ENCODE results near the gene FNDC10. TPM values are rescaled to one million over a fixed set of nuclear protein-coding genes. Genes with fewer than 3 reads are reported as not detected.
A peak's percentile ranks its signal among the peaks of the same experiment; 100 is the strongest.

Gene FNDC10
- total RNA-seq, 1 donor from 2014 or later, result 1.7 TPM

DNA sequence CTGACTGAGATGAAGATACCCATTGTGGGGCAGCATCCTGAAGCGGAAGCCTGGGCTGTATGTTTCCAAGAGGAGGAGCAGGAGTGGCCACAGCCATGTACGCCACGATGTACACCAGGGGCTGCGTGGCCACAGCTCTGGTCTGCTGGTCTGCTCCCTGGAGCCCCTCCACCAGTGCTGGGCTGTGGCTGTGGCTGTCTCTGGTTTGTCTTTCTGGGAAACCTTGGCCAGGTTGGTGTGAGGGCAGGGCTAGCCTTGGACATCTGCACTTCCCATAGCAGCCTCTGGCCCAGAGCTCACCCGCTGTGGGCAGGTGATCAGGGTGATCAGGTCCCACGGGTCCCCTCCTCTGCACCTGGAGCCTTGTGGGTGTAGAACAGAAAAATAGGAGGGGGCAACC is 18.0 kb upstream of the FNDC10 start:
- intact Hi-C loops (cut with DNase I), result no loop called here
- no peak for DNase-seq (ENCODE audit: low spot score)

DNA sequence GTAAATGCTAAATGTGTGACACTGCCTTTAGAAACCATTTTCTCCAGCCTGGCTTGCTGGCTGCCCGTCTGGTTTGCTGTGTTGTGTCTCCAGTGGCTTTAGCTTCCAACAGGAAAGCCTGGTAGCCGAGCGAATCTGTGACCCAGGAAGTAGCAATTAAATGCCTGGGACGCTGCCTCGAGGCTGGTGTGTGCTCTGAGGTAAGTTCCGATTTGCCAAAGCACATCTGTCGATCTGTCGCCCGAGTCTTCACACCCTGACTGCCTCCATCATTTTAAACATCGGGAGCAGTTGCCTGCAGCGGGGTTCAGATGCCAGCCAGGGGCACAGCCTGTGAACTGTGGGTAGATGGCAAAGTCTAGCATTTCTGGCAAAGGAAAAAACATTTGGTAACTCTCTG is 17.6 kb upstream of the FNDC10 start:
- DNase-seq (ENCODE audit: low spot score), result no peak
- intact Hi-C loops (cut with DNase I), result no loop called here

DNA sequence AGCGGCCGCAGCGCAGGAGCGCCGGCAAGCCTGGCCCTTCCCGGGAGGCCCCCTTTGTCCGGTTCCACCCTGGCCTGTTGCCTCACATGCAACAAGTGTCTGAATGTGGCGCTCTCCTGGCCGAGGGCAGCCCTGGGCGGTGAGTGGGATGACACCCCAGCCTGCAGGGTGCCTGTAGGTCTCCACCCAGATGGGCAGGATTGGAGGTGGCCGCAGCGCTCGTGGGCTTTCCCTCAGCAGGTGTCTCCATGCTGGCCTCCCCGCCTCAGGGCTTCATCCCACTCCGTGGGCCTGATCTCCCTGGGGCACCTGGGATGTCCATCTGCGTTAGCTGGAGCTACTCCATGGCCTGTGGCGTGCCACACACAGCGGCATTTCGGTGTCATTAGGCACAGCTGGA is 16.9 kb upstream of the FNDC10 start:
- DNase-seq (ENCODE audit: low spot score), result no peak
- intact Hi-C loops (cut with DNase I), result no loop called here

DNA sequence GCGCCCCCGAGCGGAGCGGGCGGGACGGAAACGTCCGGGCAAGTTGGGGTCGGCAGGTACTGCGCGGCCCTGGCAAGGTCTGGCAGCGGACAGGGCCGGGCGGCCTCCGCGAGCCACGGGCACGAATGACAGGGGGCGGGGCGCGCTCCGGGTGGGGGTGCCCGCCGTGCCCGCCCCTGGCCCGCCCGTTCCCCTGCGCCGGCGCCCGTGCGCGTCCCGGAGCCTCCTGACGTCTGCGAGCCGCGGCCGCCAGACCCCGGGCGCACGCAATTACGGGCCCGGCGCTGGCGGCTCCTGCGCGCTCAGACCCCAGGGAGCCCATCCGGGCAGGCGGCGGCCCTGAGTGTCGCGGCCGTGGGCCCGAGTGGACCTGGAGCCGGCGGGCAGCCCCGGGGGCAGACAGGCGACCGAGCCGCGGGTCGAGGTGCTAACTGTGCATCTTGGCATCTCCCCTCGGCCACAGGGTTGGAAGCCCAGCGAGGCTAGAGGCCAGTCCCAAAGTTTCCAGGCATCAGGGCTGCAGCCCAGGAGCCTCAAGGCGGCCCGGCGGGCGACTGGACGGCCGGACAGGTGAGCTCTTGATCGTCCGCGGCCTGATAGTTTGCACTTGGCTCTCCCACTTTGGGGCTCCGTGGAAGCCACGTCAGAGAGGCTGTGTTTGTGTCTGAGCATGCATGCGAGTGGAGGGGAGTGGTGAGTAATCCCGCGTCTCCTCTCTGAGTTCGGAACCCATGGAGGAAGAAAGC is 16.3 kb upstream of the FNDC10 start:
- no peak for DNase-seq (ENCODE audit: low spot score)
- intact Hi-C loops (cut with DNase I), result no loop called here

DNA sequence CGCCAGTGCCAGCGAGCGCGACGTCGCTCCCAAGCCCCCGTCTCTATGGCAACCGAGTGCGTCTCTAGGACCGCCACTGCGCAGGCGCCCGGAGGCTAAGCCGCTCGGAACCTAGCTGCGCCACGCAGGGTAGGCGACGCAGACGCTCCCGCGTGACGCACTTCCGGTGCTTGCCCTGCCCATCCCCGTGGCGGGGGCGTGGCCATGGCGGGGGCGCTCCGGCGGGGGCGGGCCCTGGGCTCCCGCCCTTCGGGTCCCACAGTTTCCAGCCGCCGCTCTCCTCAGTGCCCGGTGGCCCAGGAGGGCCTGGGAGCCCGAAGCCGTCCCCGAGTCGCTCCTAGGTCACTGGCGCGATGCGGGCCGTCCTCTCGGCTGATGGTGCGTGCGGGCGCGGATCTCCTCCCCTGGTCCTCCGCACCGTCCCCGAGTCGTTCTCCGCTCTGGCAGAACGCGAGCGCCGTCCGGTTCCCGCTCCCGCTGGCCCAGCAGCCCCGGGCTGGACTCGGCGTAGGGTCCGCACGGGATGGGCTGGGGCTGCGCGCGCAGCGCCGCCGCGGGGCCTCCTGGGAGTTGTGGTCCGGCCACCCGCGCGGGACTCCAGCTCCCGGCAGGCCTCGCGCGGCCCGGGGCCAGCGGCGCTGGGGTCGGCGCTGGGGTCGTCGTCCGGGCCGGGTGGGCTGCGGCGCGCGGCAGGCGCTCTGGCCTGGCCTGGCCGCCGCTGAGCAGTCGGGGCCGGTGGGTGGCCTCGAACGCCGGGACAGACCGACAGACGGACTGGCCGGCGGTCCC is 15.5 kb upstream of the FNDC10 start, which contains the start of gene MIB2:
TSS of gene MIB2 (plus strand) at position 245 of the 789 bp plus-strand sequence. CDS start 7,953 bp downstream, outside the sequence.
- DNase-seq (ENCODE audit: low spot score), result peak; percentile 98
- intact Hi-C loops (cut with DNase I), result loop anchor here (2.0 kb wide), 1 partner anchor 41 kb away; the partner anchor contains the start of gene SSU72

DNA sequence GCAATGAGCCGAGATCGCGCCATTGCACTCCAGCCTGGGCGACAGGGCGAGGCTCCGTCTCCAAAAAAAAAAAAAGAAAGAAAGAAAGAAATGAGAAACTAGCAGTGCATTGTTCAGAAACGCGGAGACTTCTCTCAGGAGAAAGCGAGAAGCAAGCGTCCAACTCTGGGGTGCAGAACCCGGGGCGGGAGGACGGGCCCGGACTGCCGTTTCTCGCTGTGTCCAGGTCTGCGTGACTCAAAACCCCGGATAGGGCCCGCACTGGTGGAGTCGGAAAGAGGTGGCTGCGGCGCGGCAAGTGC is 15.0 kb upstream of the FNDC10 start:
- DNase-seq (ENCODE audit: low spot score), result no peak
- intact Hi-C loops (cut with DNase I), result loop anchor here (2.0 kb wide), 1 partner anchor 40 kb away; the partner anchor contains the start of gene SSU72

DNA sequence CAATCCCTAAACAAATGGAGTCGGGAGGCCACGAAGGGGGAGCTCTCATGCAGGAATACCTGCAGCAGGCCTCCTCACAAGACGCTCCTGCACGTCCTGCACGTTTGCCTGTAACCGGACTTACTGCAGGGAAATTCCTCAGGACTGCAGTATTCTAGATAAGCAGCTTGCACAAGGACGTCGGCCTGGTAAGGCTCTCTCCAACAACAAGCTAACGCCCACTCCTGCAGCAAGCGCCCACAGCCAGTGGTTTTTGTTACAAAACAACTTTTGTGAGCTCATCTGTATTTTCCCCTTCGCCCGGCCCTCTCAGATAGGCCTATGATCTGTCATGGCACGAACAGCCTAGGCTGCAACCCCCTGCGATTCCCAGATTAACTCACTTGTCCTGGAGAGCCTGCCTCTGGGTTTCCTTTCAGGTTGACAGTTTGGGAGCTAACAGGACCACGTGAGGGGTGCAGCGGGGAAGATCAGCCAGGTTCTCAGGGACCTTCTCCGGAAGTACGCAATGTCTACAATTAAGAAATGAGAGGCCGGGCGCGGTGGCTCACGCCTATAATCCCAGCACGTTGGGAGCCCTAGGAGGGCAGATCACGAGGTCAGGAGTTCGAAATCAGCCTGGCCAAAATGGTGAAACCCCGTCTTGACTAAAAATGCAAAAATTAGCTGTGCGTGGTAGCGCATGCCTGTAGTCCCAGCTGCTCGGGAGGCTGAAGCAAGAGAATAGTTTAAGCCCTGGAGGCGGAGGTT is 14.4 kb upstream of the FNDC10 start:
- intact Hi-C loops (cut with DNase I), result loop anchor here (2.0 kb wide), 1 partner anchor 40 kb away; the partner anchor contains the start of gene SSU72
- no peak for DNase-seq (ENCODE audit: low spot score)

DNA sequence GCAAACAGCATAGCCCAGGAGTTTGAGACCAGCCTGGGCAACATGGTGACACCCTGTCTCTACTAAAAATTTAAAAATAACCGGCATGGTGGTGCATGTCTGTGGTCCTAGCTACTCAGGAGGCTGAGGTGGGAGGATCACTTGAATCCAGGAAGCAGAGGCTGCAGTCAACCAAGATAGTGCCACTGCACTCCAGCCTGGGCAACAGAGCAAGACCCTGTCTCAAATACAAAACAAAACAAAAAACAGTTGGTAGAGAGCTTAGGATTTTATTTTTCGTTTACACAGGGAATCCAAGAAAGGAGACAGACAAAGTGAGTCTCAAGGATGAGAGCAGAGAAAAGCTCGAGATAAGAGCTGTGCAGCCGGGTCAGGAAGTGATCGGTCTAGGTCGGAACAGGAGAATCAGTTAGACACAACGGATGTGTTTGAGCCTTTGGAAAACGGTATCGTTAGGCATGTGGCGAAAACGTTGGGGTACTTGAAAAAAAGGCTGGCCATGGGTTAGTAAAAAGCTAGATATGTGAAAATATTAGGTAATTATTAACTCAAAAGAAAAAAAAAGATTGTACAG is 13.7 kb upstream of the FNDC10 start:
- intact Hi-C loops (cut with DNase I), result loop anchor here (2.0 kb wide), 1 partner anchor 39 kb away; the partner anchor contains the start of gene SSU72
- DNase-seq (ENCODE audit: low spot score), result no peak

DNA sequence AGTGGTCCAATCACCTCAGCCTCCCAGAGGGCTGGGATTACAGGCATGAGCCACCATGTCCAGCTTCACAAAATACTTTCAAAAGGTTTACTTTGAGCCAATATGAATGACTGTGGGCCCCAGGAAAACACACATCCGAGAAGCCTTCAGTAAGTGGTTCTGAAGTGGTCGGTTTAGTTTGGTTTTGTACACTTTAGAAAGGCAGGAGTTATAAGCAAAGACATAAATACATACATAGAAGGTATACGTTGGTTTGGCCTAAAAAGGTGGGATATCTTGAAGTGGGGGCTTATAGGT is 12.1 kb upstream of the FNDC10 start:
- intact Hi-C loops (cut with DNase I), result no loop called here
- no peak for DNase-seq (ENCODE audit: low spot score)

DNA sequence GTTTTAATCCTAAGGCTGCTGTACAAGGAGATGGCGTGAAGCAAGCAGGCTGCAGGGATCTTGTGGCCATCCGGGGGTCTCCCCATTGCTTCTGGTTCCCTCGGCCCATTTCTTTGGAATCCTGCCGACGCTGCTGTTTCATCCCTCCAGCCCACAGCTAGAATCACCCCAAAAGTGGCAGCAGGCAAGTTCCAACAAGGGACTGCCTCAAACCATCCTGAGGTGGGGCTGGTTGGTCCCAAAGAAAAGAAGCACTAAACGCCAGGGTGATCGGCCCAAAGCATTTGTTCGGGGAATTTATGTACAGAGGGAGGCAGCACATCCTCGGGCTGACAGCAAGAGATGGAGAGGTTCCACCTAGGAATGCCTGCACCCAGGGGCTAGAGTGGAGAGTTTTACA is 10.9 kb upstream of the FNDC10 start:
- DNase-seq (ENCODE audit: low spot score), result no peak

DNA sequence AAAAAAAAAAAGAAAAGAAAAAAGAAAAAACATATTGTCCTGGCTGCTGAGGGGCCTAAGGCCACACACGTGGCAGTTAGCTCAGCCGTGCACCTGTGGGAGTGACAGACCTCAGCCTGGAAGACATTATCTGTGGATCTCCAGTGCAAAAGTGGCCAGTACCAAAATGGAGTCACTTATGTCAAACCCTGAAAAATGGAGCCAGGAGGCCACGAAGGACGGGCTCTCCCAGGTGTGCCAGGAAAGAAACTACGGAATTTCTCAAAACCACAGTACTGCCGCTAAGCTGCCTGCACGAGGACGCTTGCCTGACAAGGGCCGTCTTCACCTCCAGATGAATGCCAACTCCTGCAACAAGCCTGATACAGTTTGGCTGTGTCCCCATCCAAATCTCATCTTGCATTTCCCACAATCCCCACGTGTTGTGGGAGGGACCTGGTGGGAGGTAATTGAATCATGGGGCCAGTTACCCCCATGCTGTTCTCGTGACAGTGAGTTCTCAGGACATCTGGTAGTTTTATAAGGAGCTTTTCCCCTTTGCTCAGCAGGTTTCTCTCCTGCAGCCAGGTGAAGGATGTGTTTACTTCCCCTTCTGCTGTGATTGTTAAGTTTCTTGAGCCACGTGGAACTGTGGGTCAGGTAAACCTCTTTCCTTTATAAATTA is 10.0 kb upstream of the FNDC10 start:
- intact Hi-C loops (cut with DNase I), result no loop called here
- no peak for DNase-seq (ENCODE audit: low spot score)

More for the DNA sequence above, 10.9 kb upstream of the FNDC10 start:
- intact Hi-C loops (cut with DNase I), result no loop called here

DNA sequence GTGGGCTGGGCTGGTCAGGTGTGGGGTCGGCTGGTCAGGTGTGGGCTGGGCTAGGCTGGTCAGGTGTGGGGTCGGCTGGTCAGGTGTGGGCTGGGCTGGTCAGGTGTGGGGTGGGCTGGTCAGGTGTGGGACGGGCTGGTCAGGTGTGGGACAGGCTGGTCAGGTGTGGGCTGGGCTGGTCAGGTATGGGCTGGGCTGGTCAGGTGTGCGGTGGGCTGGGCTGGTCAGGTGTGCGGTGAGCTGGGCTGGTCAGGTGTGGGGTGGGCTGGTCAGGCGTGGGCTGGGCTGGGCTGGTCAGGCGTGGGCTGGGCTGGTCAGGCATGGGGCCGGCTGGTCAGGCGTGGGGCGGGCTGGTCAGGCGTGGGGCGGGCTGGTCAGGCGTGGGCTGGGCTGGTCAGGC is 6.3 kb upstream of the FNDC10 start:
- intact Hi-C loops (cut with DNase I), result no loop called here
- no peak for DNase-seq (ENCODE audit: low spot score)

DNA sequence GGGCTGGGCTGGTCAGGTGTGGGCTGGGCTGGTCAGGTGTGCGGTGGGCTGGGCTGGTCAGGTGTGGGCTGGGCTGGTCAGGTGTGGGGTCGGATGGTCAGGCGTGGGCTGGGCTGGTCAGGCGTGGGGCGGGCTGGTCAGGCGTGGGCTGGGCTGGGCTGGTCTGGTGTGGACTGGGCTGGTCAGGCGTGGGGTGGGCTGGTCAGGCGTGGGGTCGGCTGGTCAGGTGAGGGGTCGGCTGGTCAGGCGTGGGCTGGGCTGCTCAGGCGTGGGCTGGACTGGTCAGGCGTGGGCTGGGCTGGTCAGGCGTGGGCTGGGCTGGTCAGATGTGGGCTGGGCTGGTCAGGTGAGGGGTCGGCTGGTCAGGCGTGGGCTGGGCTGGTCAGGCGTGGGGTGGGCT is 5.8 kb upstream of the FNDC10 start:
- no peak for DNase-seq (ENCODE audit: low spot score)
- intact Hi-C loops (cut with DNase I), result no loop called here

DNA sequence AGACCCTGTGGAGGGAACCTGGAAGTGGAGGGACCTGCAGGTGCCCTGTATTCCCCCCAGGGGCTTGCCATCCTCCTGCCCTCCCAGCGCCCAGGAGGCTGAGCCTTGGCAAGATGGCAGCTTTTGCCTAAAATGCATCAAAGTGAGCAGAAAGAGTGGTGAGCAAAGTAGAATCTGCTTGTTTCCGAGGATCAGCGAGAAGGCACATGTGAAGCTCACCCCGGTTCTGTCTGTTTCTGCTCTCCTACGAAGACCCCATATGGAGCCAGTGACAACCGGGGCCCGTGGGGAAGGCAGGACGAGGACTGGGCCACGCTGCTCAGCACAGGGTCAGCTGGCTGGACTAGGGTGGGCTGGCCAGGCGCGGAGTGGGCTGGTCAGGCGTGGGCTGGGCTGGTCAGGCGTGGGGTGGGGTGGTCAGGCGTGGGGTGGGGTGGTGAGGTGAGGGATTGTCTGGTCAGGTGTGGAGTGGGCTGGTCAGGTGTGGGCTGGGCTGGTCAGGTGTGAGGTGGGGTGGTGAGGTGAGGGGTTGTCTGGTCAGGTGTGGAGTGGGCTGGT is 5.2 kb upstream of the FNDC10 start:
- no peak for DNase-seq (ENCODE audit: low spot score)
- intact Hi-C loops (cut with DNase I), result no loop called here

DNA sequence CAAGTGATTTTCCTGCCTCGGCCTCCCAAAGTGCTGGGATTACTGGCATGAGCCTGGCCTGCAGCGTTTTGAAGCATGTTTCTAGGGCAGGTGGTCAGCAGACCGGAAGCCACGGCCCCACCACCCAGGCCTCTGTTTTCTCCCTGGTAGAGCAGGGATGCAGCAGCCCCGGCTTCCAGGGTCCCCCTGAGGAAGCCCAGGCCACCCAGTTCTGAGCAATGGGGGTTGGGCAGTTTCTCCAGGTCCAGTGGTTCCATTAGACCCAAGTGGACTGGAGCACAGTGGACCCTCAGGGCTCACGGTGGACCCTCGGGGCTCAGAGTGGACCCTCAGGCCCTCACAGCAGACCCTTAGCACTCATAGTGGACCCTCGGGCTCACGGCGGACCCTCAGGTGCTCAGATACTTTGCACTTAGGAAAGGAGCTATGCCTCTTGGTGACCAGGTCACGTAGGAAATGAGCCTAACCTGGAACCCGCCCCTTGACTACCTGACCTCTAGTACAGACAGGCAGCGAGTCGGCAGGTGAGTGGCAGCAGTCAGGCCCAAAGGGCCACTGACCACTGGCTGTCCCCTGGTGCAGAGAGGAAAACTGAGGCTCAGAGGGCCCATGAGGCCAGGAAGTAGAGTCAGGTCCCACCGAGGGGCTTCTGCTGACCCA is 4.6 kb upstream of the FNDC10 start:
- DNase-seq (ENCODE audit: low spot score), result no peak
- intact Hi-C loops (cut with DNase I), result no loop called here

DNA sequence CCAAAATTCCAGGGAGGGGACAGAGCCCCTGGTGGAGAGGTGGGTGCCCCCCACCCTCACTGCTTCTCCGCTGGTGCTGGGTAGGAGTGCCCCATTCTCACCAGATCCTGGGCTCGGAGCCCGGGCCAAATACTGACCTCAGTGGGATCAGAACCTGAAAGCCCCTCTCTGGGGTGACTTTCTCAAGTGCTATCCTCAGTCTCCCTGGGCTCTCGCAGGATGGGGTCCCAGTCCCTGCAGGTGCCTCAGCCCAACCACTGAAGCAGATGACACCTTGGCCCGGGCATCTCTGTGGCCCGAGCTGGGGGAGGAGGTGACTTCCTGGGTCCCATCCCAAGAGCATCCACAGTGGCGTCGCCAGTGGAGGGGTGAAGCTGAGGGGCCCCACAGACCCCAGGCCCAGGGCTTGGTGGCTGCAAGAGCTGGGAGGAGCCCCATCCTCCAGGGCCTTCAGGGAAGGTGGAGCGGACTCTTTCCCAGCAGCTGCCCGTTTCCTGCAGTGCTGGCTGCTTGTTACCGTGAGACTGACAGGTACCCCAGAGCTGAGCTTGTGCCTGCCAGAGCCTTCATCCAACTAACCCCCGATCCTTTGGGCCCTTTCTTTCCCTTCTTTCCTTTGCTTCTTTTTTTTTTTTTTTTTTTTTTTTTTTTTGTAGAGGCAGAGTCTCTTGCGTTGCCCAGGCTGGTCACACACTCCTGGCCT is 3.9 kb upstream of the FNDC10 start:
- intact Hi-C loops (cut with DNase I), result no loop called here
- no peak for DNase-seq (ENCODE audit: low spot score)

DNA sequence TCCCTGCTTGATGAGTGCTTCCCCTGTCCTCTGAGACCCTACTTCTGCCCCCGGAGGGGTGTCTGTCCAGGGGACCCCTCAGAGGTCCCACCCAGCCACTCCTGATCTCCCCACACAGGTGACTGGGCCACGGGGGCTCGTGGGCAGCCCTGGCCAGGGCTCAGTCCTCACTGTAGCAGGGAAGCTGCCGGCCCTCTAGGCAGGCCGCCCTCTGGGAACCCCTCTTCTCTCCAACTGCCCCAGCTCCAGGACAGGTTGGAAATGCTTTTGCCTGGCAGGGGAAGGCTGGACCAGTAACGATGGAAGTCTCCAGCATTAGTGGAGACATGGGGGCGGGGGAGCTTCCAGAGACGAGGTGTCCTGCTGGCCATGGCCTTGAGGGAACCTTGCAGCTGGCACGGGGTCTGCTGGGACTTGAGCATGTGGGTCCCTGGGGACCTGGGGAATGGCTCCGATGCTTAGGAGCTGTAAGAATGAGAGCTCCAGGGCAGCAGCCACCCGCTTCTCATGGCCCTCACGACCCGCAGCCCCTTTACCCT is 3.1 kb upstream of the FNDC10 start:
- intact Hi-C loops (cut with DNase I), result no loop called here
- DNase-seq (ENCODE audit: low spot score), result no peak

All from cardiac septum (tissue), 1 donor.